GM18508 (cell line): ENCODE data around the gene LY9.

Experiments used
- ATAC-seq: cut with Tn5 transposase; IDR thresholded peaks from one replicate; pipeline ENCODE4 v1.9.1; 2021; ENCODE audit warnings: moderate number of reproducible peaks; ENCODE audit not compliant: insufficient read depth, unreplicated experiment

LY9 gene

DNA sequence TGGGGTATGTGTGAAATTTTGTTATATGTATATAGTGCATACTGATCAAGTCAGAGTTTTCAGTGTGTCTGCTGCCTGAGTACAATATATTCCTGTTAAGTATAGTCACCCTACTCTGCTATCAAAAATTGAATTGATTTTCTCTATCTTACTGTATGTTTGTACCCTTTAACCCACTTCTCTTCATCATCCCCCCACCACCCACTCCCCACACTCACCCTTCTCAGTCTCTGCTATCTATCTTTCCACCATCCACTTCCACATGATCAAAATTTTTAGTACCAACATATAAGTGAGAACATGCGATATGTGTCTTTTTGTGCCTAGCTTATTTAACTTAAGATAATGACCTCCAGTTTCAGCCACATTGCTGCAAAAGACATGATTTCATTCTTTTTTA, 4.2 kb downstream of the LY9 start:
- no peak for ATAC-seq

DNA sequence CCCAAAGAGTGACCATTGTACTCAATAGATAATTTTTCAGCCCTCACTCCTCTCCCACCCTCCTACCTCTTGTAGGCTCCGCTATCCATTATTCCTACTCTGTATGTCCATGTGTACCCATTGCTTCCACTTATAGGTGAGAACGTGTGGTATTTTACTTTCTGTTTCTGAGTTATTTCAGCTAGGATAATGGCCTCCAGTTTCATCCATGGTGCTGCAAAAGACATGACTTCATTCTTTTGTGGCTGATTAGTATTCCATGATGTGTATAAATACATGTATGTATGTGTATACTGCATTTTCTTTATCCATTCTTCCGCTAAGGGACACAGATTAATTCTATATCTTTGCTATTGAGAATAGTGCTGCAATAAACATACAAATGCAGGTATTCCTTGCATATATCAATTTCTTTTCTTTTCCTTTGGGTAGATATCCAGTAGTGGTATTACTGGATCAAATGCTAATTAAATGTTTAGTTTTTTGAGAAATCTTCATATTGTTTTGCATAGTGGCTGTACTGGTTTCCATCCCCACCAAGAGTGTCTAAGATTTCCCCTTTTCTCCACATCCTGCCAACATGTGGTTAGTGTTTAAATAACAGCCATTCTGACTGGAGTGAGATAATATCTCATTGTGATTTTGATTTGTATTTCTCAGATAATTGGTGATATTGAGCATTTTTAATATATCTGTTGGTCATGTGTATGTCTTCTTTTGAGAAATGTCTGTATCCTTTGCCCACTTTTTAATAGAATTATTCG, 4.9 kb downstream of the LY9 start:
- no peak for ATAC-seq

DNA sequence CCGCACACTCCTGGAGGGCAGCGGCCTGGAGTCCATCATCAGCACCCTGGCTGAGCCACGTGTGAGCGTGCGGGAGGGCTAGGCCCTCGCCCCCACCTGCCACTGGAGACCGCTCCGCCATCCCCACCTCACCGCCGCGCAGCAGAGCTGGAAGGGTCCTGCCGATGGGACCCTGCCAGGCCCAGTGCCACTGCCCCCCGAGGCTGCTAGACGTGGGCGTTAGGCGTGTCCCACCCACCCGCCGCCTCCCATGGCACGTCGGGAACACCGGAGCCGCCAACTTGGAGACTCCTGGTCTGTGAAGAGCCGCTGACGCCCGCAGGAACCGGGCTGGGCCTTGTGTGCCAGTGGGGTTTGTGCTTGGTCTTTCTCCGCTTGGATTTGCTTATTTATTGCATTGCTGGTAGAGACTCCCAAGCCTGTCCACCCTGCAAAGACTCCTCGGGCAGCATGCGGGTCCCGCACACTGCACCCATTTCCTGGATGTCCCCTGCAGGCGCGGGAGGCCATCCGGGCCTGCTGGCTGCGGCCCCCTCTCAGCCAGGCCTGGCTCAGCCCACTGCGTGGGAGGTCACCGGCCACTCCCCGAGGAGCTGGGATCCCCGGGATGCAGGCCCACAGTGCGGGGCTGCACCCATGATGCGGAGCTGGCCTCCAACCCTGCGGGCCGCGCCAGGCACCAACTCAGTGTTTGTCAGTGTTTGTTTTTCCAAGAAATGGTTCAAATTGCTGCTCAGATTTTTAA, 6.0 kb downstream of the LY9 start:
- no peak for ATAC-seq

GRCh38 chr1:160806109-160806665, 10.2 kb downstream of the LY9 start:
- ATAC-seq, result no peak

DNA sequence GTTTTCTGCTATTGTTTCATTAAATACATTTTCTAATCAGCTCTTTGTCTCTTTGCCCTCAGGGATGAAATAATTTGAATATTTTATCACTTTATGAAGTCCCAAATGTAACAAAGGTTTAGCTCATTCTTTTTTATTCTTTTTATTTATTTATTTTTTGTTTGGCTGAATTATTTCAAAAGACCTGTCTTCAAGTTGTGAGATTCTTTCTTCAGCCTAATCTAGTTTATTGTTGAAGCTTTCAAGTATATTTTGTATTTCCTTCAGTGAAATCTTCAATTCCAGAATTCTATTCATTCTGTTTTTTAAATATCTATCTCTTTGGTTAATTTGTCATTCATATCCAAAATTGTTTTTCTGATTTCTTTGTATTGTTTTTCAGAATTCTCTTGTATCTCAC, 10.8 kb downstream of the LY9 start:
- no peak for ATAC-seq

DNA sequence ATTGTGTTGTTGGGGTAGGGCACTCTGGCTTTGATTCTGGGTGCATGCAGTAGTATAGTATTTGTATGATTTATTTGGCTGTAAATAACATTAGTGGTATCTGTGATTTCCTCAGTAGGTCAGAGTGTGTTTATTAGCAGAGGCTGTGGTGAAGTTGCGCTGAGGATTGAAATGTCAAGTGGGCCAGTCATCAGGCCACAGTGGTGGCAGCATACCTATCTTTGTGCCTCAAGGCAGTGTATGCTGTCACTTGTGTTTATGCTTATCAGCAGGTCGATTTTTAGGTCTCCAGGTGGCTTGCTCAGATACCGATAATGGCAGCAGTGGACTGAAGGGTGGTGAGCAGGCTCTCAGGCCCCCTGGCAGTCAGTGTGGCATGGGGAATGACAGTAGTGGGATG, 11.3 kb downstream of the LY9 start:
- no peak for ATAC-seq

DNA sequence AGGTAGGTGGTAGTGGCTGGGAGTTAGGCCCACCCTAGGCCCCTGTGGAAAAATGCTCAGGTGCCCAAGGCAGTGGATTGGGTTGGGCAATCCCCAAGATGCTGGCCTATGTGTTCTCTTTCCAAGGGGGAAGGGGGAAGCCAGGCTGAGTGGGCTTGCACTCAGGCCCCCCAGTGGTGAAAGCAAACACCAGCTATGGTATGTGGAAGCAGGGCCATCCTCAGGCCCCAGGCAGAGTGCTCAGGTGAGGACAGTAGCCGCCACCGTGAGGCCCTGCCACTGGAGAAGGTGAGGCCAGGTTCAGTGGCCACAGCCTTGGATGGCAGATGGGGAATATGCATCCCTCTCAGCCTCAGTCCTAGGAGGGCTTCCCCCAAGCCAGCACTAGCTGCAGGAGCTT, 11.8 kb downstream of the LY9 start:
- ATAC-seq, result no peak

DNA sequence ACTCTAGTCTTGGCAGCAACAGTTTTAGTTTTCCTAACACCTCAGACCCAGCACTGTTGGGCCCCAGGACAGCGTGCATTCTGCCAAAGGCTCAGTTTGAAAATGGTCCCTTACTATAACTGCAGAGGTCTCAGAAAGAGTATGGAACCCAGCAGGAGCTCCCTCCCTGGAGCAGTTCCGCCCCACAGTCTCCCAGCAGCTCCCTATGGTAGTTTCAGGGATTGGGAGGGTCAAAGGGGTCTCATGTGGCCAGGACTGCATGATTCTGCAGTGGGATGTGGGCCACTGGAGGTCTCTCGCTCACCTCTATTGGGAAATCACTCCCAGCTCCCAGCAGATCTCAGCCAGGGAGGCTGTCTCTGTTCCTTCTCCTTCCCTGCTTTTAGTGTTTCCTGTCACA, 12.3 kb downstream of the LY9 start:
- no peak for ATAC-seq

DNA sequence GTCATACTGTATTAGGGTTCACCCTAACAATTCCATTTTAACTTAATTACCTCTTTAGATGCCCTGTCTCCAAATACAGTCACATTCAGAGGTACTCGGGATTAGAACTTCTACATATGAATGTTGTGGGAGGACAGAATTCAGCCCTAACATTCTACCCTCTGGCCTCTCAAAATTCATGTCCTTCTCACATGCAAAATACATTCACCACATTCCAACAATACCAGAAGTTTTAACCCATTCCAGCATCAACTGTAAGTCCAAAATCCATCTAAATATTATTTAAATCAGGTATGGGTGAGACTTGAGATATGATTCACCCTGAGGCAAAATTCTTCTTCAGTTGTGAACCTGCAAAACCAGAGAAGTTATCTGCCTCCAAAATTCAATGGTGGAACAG, 14.5 kb downstream of the LY9 start:
- ATAC-seq, result no peak

DNA sequence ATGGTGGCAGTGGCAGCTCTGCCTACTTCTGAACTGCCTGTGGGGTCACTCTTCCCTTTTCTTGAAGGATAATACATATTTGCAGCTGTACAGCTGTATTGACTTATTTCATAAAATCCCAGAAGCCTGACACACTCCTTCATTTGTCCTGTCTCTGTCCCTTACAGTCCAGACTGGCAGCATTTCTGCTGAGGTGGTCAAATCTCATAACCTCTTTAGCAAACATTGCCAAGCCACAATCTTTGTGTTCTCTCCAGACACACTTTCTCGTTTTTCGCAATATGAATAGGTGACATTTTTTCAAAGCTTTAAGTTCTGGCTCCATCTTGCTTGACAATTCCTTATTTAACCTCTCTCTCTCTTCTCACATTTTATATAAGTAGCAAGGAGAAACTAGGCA, 15.2 kb downstream of the LY9 start:
- ATAC-seq, result no peak

DNA sequence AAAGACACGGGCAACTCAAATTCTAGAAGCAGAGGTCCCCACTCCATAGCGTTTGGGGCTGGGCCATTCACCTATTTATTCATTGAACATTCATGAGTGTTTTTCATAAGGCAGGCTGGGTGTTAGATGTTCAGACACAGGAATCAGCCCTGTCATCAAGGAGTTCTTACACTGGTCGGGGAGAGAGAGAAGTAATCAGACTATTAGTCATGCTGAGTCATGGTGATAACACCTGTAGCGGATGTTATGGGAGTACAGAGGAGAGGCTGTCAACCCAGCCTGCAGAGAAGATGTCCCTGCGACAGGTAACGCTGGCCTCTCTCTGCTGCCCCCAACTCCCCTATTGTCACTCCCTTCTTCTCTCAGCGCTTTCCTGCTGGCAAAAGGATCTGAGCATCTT, 17.2 kb downstream of the LY9 start:
- ATAC-seq, result no peak

- ATAC-seq, result no peak
Observed at GRCh38 chr1:160814316-160814715, 18.3 kb downstream of the LY9 start.

DNA sequence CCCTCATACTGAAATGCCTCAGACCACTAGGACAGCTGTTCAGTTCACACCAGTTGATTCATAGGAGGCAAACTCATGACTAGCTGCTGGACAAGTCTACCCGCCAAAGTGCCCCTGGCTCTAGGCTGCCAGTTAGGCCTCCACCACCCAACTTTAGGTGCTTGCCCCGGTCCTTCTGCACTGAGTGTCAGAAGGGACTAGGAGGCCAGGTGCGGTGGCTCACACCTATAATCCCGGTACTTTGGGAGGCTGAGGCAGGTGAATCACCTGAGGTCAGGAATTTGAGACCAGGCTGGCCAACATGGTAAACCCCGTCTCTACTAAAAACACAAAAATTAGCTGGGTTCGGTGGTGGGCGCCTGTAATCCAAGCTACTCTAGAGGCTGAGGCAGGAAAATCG, 18.9 kb downstream of the LY9 start:
- ATAC-seq, result no peak

GRCh38 chr1:160818207-160818937, 22.4 kb downstream of the LY9 start:
- ATAC-seq, result no peak

- ATAC-seq, result no peak
Observed at GRCh38 chr1:160819186-160819585, 23.2 kb downstream of the LY9 start.

DNA sequence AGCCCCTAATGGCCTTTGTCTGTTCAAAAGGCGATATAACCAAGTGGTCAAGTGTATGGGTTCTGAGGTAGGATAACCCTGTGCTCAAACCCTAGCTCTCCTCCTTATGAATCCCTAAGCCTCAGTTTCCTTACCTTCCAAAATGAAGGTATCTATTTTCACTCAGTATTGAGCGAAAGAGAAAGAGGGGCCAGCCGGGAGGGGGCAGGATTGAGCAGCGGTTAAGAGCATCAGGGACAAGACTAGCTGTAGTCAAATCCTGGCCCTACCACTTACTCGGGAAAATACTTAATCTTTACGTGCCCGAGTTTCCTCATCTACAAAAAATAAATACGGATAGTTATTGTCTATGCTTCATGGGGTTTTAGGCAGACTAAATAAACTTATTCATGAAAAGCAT, 25.7 kb downstream of the LY9 start:
- no peak for ATAC-seq

DNA sequence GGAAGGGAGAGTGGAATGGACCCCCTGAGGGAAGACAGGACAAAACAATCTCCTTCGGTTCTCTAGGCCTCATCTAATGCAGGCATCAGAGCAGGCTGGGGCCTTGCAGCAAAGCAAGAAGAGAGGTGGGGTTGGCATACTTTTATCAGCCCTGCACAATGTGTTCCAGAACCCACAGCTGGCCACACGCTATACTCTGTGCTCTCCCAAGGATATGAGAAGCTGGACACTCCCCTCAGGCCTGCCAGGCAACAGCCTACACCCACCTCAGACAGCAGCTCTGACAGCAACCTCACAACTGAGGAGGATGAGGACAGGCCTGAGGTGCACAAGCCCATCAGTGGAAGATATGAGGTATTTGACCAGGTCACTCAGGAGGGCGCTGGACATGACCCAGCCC, 27.3 kb downstream of the LY9 start:
- no peak for ATAC-seq

DNA sequence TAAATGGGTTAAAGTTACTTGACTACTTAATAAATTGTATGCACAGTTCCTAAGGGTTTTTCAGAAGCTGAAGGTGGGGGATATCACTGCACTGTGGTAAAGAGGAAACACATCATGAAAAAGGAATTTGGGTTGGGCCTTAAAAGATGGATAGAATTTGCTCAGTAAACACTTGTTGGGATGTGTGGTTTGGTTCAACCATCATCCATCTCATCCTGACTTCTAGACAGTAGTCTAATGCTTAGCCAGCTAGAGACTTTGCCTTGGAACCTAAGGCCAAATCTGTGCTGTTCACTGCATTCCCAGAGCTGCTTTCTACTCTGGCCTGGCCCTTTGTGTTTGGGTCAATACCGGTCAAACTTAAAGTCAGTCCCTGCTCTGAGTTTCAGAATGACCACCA, 30.6 kb downstream of the LY9 start:
- no peak for ATAC-seq

DNA sequence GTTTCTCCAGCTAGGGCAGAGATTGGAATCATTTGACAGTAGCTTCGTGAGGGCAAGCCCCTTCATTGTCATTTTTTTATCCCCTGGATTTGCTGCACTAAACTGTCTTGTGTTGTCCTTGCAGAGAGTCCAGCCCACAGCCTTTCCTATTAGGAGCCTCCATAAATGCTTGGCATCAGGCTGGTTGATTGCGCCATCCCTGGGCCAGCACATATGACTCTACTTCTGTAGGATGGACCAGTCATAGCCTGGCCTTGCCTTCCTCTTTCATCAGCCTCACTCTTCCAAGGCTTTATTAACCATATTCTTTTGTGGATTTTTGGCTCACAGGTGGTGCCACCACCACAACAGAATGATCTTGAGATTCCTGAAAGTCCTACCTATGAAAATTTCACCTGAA, 31.4 kb downstream of the LY9 start:
- ATAC-seq, result no peak

DNA sequence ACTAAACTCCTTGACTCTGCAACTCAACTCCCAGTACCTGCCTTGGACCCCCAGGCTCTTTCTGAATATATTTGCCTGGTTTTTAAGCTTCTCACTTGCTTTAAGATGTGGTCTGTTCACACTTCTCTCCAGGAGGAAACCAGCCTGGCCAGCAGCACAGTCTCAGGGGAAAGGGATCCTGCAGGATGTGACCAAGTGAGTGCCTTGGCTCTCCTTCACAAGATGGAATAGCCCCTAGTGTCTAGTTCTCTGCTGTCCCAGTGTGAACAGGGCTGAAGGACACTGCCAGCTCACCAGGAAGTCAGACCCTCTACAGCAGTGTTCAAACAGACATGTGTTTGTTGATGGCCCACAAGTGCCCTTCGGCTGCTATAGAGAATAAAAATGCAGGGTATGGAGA, 33.8 kb downstream of the LY9 start:
- no peak for ATAC-seq
